GM19193 (cell line): ENCODE data around the gene DSTYK.

Experiments used
- POLR2A ChIP-seq: IDR thresholded peaks from 4 replicates; pipeline ENCODE4 v1.6.1; 2011; ENCODE audit not compliant: insufficient read depth, insufficient read length; ENCODE audit errors: extremely low read depth

DSTYK gene

GRCh38 chr1:205210756-205211168 lies 740 bp downstream of the DSTYK start:
- no peak for TF ChIP-seq POLR2A

- TF ChIP-seq POLR2A: no peak
Measured at GRCh38 chr1:205208811-205209210, 2.7 kb downstream of the DSTYK start.

- no peak for TF ChIP-seq POLR2A
Measured at GRCh38 chr1:205205055-205205454, 6.4 kb downstream of the DSTYK start.

- no peak for TF ChIP-seq POLR2A
Measured at GRCh38 chr1:205204552-205204951, 7.0 kb downstream of the DSTYK start.

GRCh38 chr1:205199931-205200299 lies 11.6 kb downstream of the DSTYK start:
- no peak for TF ChIP-seq POLR2A

GRCh38 chr1:205199090-205199930 lies 12.2 kb downstream of the DSTYK start:
- TF ChIP-seq POLR2A: no peak

- no peak for TF ChIP-seq POLR2A
Measured at GRCh38 chr1:205192287-205192686, 19.2 kb downstream of the DSTYK start.

GRCh38 chr1:205191622-205192021 lies 19.9 kb downstream of the DSTYK start:
- no peak for TF ChIP-seq POLR2A

- TF ChIP-seq POLR2A: no peak
Measured at GRCh38 chr1:205190845-205191577, 20.5 kb downstream of the DSTYK start.

- no peak for TF ChIP-seq POLR2A
Measured at GRCh38 chr1:205189131-205189530, 22.4 kb downstream of the DSTYK start.

- no peak for TF ChIP-seq POLR2A
Measured at GRCh38 chr1:205188596-205188995, 22.9 kb downstream of the DSTYK start.

GRCh38 chr1:205188098-205188497 lies 23.4 kb downstream of the DSTYK start:
- no peak for TF ChIP-seq POLR2A

GRCh38 chr1:205187420-205187819 lies 24.1 kb downstream of the DSTYK start:
- no peak for TF ChIP-seq POLR2A

- TF ChIP-seq POLR2A: no peak
Measured at GRCh38 chr1:205186191-205186590, 25.3 kb downstream of the DSTYK start.

GRCh38 chr1:205183676-205184335 lies 27.7 kb downstream of the DSTYK start:
- no peak for TF ChIP-seq POLR2A
